KMS-11 (cell line): ENCODE data around the gene STEAP1B.

Source experiments
- H2AFZ ChIP-seq: fragments of 200-600 bp; sonication (generic); 2 replicates; pipeline ENCODE4 v1.6.1; 2016; ENCODE audit warnings: antibody characterized with exemption, mixed run types, low read depth
- H3K27ac ChIP-seq: fragments of 200-600 bp; sonication (generic); 2 replicates; pipeline ENCODE4 v1.6.1; 2016; ENCODE audit warnings: mild to moderate bottlenecking, mixed run types
- H3K27me3 ChIP-seq: fragments of 200-600 bp; sonication (generic); 2 replicates; pipeline ENCODE4 v1.6.1; 2017; ENCODE audit warnings: mild to moderate bottlenecking, low read depth, mixed run types, moderate library complexity; ENCODE audit not compliant: insufficient read depth
- H3K36me3 ChIP-seq: fragments of 200-600 bp; sonication (generic); 2 replicates; pipeline ENCODE4 v1.6.1; 2017; ENCODE audit warnings: mild to moderate bottlenecking, mixed run types; ENCODE audit not compliant: insufficient read depth
- H3K4me1 ChIP-seq: fragments of 200-600 bp; sonication (generic); 2 replicates; pipeline ENCODE4 v1.6.1; 2016; ENCODE audit warnings: mild to moderate bottlenecking, low read depth, mixed run types; ENCODE audit not compliant: poor library complexity, severe bottlenecking
- H3K4me2 ChIP-seq: fragments of 200-600 bp; sonication (generic); 2 replicates; pipeline ENCODE4 v1.7.0; 2016; ENCODE audit warnings: mild to moderate bottlenecking, mixed run types
- H3K4me3 ChIP-seq: fragments of 200-600 bp; sonication (generic); IDR thresholded peaks from 2 replicates; pipeline ENCODE4 v1.6.1; 2017; ENCODE audit warnings: low read depth, low read length, mixed read lengths; ENCODE audit not compliant: insufficient read depth
- H3K79me2 ChIP-seq: fragments of 200-600 bp; sonication (generic); 2 replicates; pipeline ENCODE4 v1.6.1; 2016; ENCODE audit warnings: low read depth, mixed run types; ENCODE audit not compliant: insufficient read depth
- H3K9ac ChIP-seq: fragments of 200-600 bp; sonication (generic); 2 replicates; pipeline ENCODE4 v1.6.1; 2016; ENCODE audit warnings: mild to moderate bottlenecking, mixed run types
- H4K20me1 ChIP-seq: fragments of 200-600 bp; sonication (generic); 2 replicates; pipeline ENCODE4 v1.6.1; 2016; ENCODE audit warnings: mild to moderate bottlenecking, mixed run types; ENCODE audit not compliant: insufficient read depth
- CTCF ChIP-seq: fragments of 200-600 bp; sonication (generic); conservative IDR thresholded peaks from 2 replicates; pipeline ENCODE4 v1.6.1; 2017; ENCODE audit warnings: low read depth, mild to moderate bottlenecking, antibody characterized with exemption, low read length, moderate library complexity, mixed read lengths

The STEAP1B gene

GRCh38 chr7:22417841-22418240 is 82.1 kb downstream of the STEAP1B start:
- no peak overlapping the region for H3K27ac ChIP-seq
- no peaks in the 10 kb centered on the region for H3K27me3 ChIP-seq
- no peak overlapping the region for H2AFZ ChIP-seq
- no peaks in the 10 kb centered on the region for H3K36me3 ChIP-seq
- no peaks in the 10 kb centered on the region for H3K4me1 ChIP-seq
- H3K4me3 ChIP-seq = no peak overlapping the region
- no peak overlapping the region for H3K9ac ChIP-seq
- no peaks in the 10 kb centered on the region for H4K20me1 ChIP-seq
- TF ChIP-seq CTCF = no peak
- no peak overlapping the region for H3K4me2 ChIP-seq
- no peaks in the 10 kb centered on the region for H3K79me2 ChIP-seq

GRCh38 chr7:22417349-22417748 is 82.6 kb downstream of the STEAP1B start:
- no peak overlapping the region for H3K27ac ChIP-seq
- no peaks in the 10 kb centered on the region for H3K27me3 ChIP-seq
- H3K4me2 ChIP-seq = no peak overlapping the region
- H2AFZ ChIP-seq = no peak overlapping the region
- H4K20me1 ChIP-seq = no peaks in the 10 kb centered on the region
- no peak overlapping the region for H3K4me3 ChIP-seq
- no peaks in the 10 kb centered on the region for H3K79me2 ChIP-seq
- no peak for TF ChIP-seq CTCF
- no peak overlapping the region for H3K9ac ChIP-seq
- H3K4me1 ChIP-seq = no peaks in the 10 kb centered on the region
- no peaks in the 10 kb centered on the region for H3K36me3 ChIP-seq

GRCh38 chr7:22414424-22414823 is 85.6 kb downstream of the STEAP1B start:
- no peaks in the 10 kb centered on the region for H3K36me3 ChIP-seq

GRCh38 chr7:22413211-22413610 is 86.8 kb downstream of the STEAP1B start:
- Histone ChIP-seq H3K4me3 (no peak overlapping the region), H3K4me2 (no peak overlapping the region), H3K36me3 (no peaks in the 10 kb centered on the region), H3K79me2 (no peaks in the 10 kb centered on the region), H3K27ac (no peak overlapping the region), H4K20me1 (no peaks in the 10 kb centered on the region), H3K4me1 (no peaks in the 10 kb centered on the region), H2AFZ (no peak overlapping the region), H3K9ac (no peak overlapping the region), H3K27me3 (no peaks in the 10 kb centered on the region)
- TF ChIP-seq CTCF = no peak

More at GRCh38 chr7:22414424-22414823, 85.6 kb downstream of the STEAP1B start:
- no peak overlapping the region for H3K4me2 ChIP-seq
- H3K79me2 ChIP-seq = no peaks in the 10 kb centered on the region
- H2AFZ ChIP-seq = no peak overlapping the region
- no peak overlapping the region for H3K4me3 ChIP-seq
- H4K20me1 ChIP-seq = no peaks in the 10 kb centered on the region
- H3K4me1 ChIP-seq = no peaks in the 10 kb centered on the region
- H3K27ac ChIP-seq = no peak overlapping the region
- TF ChIP-seq CTCF = no peak
- H3K9ac ChIP-seq = no peak overlapping the region
- H3K27me3 ChIP-seq = no peaks in the 10 kb centered on the region
